ENCODE measurements around the gene FGF5.

FGF5 gene

DNA sequence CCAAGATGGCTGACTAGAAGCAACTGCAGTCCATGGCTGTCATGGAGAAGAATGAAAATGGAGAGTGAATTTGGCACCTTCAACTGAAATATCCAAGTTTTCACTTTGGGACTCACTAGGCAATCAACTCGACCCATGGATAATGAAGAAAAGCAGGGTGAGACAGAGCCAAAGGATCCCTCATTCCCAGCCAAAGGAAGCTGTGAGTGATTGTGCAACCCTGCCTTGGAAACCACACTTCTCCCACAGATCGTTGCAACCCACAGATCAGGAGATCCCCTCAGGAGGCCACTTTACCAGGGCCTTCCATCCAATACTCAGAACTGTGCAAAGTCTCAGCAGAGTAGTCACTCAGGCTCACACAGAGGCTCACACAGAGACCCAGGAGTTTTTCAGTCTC lies 73.6 kb downstream of the FGF5 start:
- no peak for DNase-seq (ENCODE audit: low read depth)
